ENCODE measurements around the gene LIM2. TPM values are rescaled to one million over a fixed set of nuclear protein-coding genes. Genes with fewer than 3 reads are reported as not detected.
A peak's percentile ranks its signal among the peaks of the same experiment; 100 is the strongest.

LIM2 gene
- total RNA-seq, 1 donor from 2014 or later, result 0.26 TPM

- Histone ChIP-seq H3K79me2 (ENCODE audit: low read depth) (no peaks in the 10 kb centered on the region), H4K20me1 (ENCODE audit: low read depth) (no peaks in the 10 kb centered on the region), H3K36me3 (no peaks in the 10 kb centered on the region), H3K4me1 (no peaks in the 10 kb centered on the region), H3K27ac (no peak overlapping the region), H3K27me3 (peaks cover under 1% of the 10 kb centered on the region), H3K9me3 (ENCODE audit: low read depth) (no peaks in the 10 kb centered on the region), H3K4me3 (no peak overlapping the region), H3F3A (ENCODE audit: low read depth) (no peaks in the 10 kb centered on the region), H3K9ac (no peak overlapping the region), H3K4me2 (no peak overlapping the region), H2AFZ (replicated peaks) (no peak overlapping the region)
- peaks cover 14% of the 10 kb centered on the region for H3K36me3 Mint-ChIP-seq
- TF ChIP-seq EZH2phosphoT487 (IDR thresholded peaks at IDR 0.05) (no peak), CTCF (IDR thresholded peaks at IDR 0.05) (no peak), EZH2 (IDR thresholded peaks at IDR 0.05) (no peak)
- no peaks in the 10 kb centered on the region for H3K4me1 Mint-ChIP-seq
- no peak overlapping the region for H3K27ac Mint-ChIP-seq
- no peak for DNase-seq (ENCODE audit: low spot score)
- H3K4me3 Mint-ChIP-seq, result no peak overlapping the region
- H3K27me3 Mint-ChIP-seq (ENCODE audit: insufficient read depth, low read depth), result peaks cover 7% of the 10 kb centered on the region
- H3K9me3 Mint-ChIP-seq, result no peaks in the 10 kb centered on the region
Measured at GRCh38 chr19:51347209-51347928, 40.4 kb downstream of the LIM2 start.

- H3F3A ChIP-seq (ENCODE audit: low read depth), result no peaks in the 10 kb centered on the region
- Mint-ChIP-seq H3K27ac (no peak overlapping the region), H3K4me1 (peaks cover under 1% of the 10 kb centered on the region), H3K36me3 (peaks cover 12% of the 10 kb centered on the region), H3K9me3 (no peaks in the 10 kb centered on the region), H3K27me3 (ENCODE audit: insufficient read depth, low read depth) (peaks cover 6% of the 10 kb centered on the region), H3K4me3 (no peak overlapping the region)
- H3K9me3 ChIP-seq (ENCODE audit: low read depth), result no peaks in the 10 kb centered on the region
- H3K79me2 ChIP-seq (ENCODE audit: low read depth), result no peaks in the 10 kb centered on the region
- no peak overlapping the region for H3K27ac ChIP-seq
- no peak for DNase-seq (ENCODE audit: low spot score)
- no peak overlapping the region for H3K4me2 ChIP-seq
- H3K9ac ChIP-seq, result no peak overlapping the region
- H2AFZ ChIP-seq (replicated peaks), result no peak overlapping the region
- H3K4me1 ChIP-seq, result no peaks in the 10 kb centered on the region
- peaks cover 6% of the 10 kb centered on the region for H3K27me3 ChIP-seq
- no peaks in the 10 kb centered on the region for H4K20me1 ChIP-seq (ENCODE audit: low read depth)
- TF ChIP-seq EZH2 (IDR thresholded peaks at IDR 0.05), result no peak
- no peak for TF ChIP-seq EZH2phosphoT487 (IDR thresholded peaks at IDR 0.05)
- peak; percentile 23 for TF ChIP-seq CTCF (IDR thresholded peaks at IDR 0.05)
- H3K36me3 ChIP-seq, result no peaks in the 10 kb centered on the region
- no peak overlapping the region for H3K4me3 ChIP-seq
Measured at GRCh38 chr19:51346742-51347141, 41.0 kb downstream of the LIM2 start.

GRCh38 chr19:51345076-51345620, 42.6 kb downstream of the LIM2 start:
- no peaks in the 10 kb centered on the region for H3K79me2 ChIP-seq (ENCODE audit: low read depth)
- Mint-ChIP-seq H3K4me3 (peak overlapping the region; percentile 58), H3K4me1 (peaks cover 4% of the 10 kb centered on the region), H3K36me3 (peaks cover 10% of the 10 kb centered on the region), H3K27me3 (ENCODE audit: insufficient read depth, low read depth) (peaks cover 6% of the 10 kb centered on the region), H3K27ac (peak overlapping the region; percentile 43), H3K9me3 (no peaks in the 10 kb centered on the region)
- no peaks in the 10 kb centered on the region for H3K36me3 ChIP-seq
- no peak overlapping the region for H3K4me3 ChIP-seq
- H4K20me1 ChIP-seq (ENCODE audit: low read depth), result no peaks in the 10 kb centered on the region
- DNase-seq (ENCODE audit: low spot score), result no peak
- no peak overlapping the region for H3K27ac ChIP-seq
- no peak overlapping the region for H3K9ac ChIP-seq
- H3F3A ChIP-seq (ENCODE audit: low read depth), result no peaks in the 10 kb centered on the region
- H3K27me3 ChIP-seq, result peaks cover 22% of the 10 kb centered on the region
- H3K4me1 ChIP-seq, result peaks cover 4% of the 10 kb centered on the region
- H2AFZ ChIP-seq (replicated peaks), result no peak overlapping the region
- TF ChIP-seq EZH2 (IDR thresholded peaks at IDR 0.05) (no peak), EZH2phosphoT487 (IDR thresholded peaks at IDR 0.05) (no peak), CTCF (IDR thresholded peaks at IDR 0.05) (no peak)
- no peak overlapping the region for H3K4me2 ChIP-seq
- H3K9me3 ChIP-seq (ENCODE audit: low read depth), result no peaks in the 10 kb centered on the region
